Aorta (tissue), 5 donors: ENCODE results near the gene IARS2. TPM values are rescaled to one million over a fixed set of nuclear protein-coding genes. Genes with fewer than 3 reads are reported as not detected.
A peak's percentile ranks its signal among the peaks of the same experiment; 100 is the strongest.

Experiments used
- ATAC-seq: fragments of 200-7000 bp; cut with Tn5 transposase; one replicate; pipeline ENCODE4 v1.9.1; 2022; ENCODE audit warnings: moderate library complexity; ENCODE audit not compliant: low FRiP score
- DNase-seq, 2 donors: peaks; one replicate each; pipeline ENCODE4 v3.0.0-alpha.2; 2020
- H3K27ac ChIP-seq, 2 donors: one replicate each; pipeline ENCODE4 v1.5.1; 2013; ENCODE audit warnings: low read length in 2 of 2, mild to moderate bottlenecking in 2 of 2, moderate library complexity in 2 of 2, control low read depth in 1 of 2, inconsistent platforms in 1 of 2, low read depth in 1 of 2
- H3K27me3 ChIP-seq, 2 donors: one replicate each; pipeline ENCODE4 v1.6.1; 2013; ENCODE audit warnings: control low read depth in 1 of 2, low read length in 1 of 2, mild to moderate bottlenecking in 1 of 2, moderate library complexity in 1 of 2; ENCODE audit not compliant: insufficient read depth in 2 of 2, control insufficient read depth in 1 of 2
- H3K36me3 ChIP-seq, 2 donors: one replicate each; pipeline ENCODE4 v1.6.1; 2013; ENCODE audit warnings: control low read depth in 1 of 2, low read length in 1 of 2, mild to moderate bottlenecking in 1 of 2; ENCODE audit not compliant: insufficient read depth in 2 of 2, control insufficient read depth in 1 of 2
- H3K4me1 ChIP-seq, 2 donors: one replicate each; pipeline ENCODE4 v1.6.1; 2013; ENCODE audit warnings: low read length in 2 of 2, control low read depth in 1 of 2, mild to moderate bottlenecking in 1 of 2, moderate library complexity in 1 of 2; ENCODE audit not compliant: insufficient read depth in 2 of 2, control insufficient read depth in 1 of 2
- H3K4me3 ChIP-seq, 2 donors: one replicate each; pipeline ENCODE4 v1.5.1; 2013; ENCODE audit warnings: low read length in 2 of 2, control low read depth in 1 of 2, mild to moderate bottlenecking in 1 of 2
- H3K9me3 ChIP-seq: one replicate; pipeline ENCODE4 v1.6.1; 2013; ENCODE audit warnings: mild to moderate bottlenecking, low read length; ENCODE audit not compliant: control insufficient read depth
- WGBS, 2 donors: extraction: QIAGEN DNeasy Blood & Tissue Kit; methylation state at CpG; one replicate each; pipeline ENCODE4 v1.1.7; 2013; 5-methylcytosine and 5-hydroxymethylcytosine counted together
- intact Hi-C, 2 donors: fragments of 100-400 bp; cut with DNase I; formaldehyde crosslinking; loops; one replicate each; pipeline versions ENCODE4 v1.14.2 to v1.15.0; 2022
- polyA plus RNA-seq, 2 donors: library from polyadenylated mRNA; stranded (reverse); fragments of 200-250 nt; gene quantifications; one replicate each; pipeline ENCODE4 v1.2.3, GENCODE V29; 2013
- total RNA-seq, 2 donors: library from RNA; stranded (reverse); fragmentation: NEBNext Ultra II Directional; extraction: Animal tissue kit (Norgen Biotek cat#: 25700); gene quantifications; one replicate each; pipeline ENCODE4 v1.2.1, GENCODE V29; 2021
- donor health status: healthy with polysubstance abuse.
- donor health status: Bipolar disorder and iron deficiency.
- donor health status: DM: no; HTN: no; CAD: no.
- donor health status: DM: no; HTN: no; CAD: no.
- donor health status: DM: yes; HTN: yes; CAD: no.

Gene IARS2
- total and polyA plus RNA-seq, 4 donors, result 17.0 to 54.5 (median 41.1) TPM

DNA sequence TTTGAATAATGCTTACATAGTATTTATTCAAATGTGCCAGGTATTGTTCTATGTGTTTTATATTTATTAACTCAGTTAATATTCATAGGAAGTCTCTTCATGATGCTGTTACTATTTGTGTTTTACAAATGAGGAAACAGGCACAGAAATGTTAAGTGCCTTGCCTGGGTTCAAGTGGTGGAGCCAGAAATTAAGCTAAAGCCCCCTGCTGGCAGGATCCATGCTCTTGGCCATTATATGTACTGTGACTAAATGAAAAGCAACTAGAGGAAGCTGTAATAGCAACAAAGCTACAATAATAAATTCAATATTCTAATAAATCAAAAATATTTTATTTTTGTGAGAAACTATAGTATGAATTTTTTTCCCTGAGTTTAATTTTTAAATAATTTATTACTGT is 30.0 kb downstream of the IARS2 start:
- DNase-seq (no peak), ATAC-seq (no peak)
- Histone ChIP-seq H3K4me1 (no peaks in the 10 kb centered on the region), H3K4me3 (no peak overlapping the region), H3K27me3 (no peaks in the 10 kb centered on the region), H3K9me3 (no peaks in the 10 kb centered on the region), H3K27ac (no peak overlapping the region), H3K36me3 (peaks cover 2 to 3% of the 10 kb centered on the region in 2 donors)
- intact Hi-C loops, result no loop called here

DNA sequence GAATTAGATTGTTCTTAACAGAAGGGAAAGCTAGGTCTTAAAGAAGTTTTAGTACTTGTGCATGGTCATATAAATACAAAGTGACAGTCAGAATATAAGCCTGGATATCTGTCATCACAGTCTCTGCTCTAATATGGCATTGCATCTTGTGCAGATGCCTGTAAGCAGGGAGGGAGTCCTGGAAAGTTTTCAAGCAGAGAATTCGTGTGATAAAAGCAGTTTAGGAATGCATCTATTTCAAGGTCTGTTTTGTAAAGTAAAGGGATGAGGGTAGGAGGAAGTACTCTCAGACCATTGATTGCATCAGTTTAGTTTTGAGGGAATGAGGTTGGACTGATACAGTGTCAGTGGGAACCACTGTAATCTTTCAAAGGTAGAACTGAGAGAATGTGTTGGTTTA is 30.6 kb downstream of the IARS2 start:
- no peak for DNase-seq
- WGBS, 2 donors, result 3 to 4% methylated on average over 1 of the region's 1 CpG
- H3K9me3 ChIP-seq, result no peaks in the 10 kb centered on the region

DNA sequence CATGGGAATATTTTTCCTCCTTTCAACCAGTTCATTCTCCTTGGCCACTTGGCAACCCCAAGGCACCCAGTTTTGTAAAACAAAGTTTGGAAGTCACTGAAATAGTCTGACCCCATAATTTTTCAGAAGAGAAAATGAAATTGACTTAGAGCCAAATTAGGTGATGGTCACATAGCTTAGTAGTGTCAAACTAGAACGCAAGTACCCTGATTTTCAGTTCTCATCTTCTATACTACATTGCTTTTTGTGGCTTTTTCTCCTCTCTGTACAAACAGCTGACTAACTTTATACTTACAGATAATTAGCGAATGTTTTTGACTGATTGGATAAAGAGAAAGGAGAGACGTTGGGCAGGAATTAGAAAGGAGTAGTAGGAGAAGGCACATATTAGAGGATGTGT is 33.1 kb downstream of the IARS2 start:
- H3K27me3 ChIP-seq, result no peaks in the 10 kb centered on the region
- WGBS, 2 donors, result 85 to 88% methylated on average over 3 of the region's 3 CpGs
- H3K4me1 ChIP-seq, result no peaks in the 10 kb centered on the region
- H3K36me3 ChIP-seq, result peaks cover 2 to 3% of the 10 kb centered on the region in 2 donors
- no peak overlapping the region for H3K4me3 ChIP-seq
- no peaks in the 10 kb centered on the region for H3K9me3 ChIP-seq
- H3K27ac ChIP-seq, result no peak overlapping the region
- ATAC-seq (no peak), DNase-seq (no peak)
- intact Hi-C loops, result no loop called here

More for the DNA sequence above, 30.6 kb downstream of the IARS2 start:
- H3K27ac ChIP-seq, result no peak overlapping the region
- intact Hi-C loops, result no loop called here
- H3K4me1 ChIP-seq, result no peaks in the 10 kb centered on the region
- H3K27me3 ChIP-seq, result no peaks in the 10 kb centered on the region
- H3K36me3 ChIP-seq, result peaks cover 2 to 3% of the 10 kb centered on the region in 2 donors
- ATAC-seq, result no peak
- no peak overlapping the region for H3K4me3 ChIP-seq

DNA sequence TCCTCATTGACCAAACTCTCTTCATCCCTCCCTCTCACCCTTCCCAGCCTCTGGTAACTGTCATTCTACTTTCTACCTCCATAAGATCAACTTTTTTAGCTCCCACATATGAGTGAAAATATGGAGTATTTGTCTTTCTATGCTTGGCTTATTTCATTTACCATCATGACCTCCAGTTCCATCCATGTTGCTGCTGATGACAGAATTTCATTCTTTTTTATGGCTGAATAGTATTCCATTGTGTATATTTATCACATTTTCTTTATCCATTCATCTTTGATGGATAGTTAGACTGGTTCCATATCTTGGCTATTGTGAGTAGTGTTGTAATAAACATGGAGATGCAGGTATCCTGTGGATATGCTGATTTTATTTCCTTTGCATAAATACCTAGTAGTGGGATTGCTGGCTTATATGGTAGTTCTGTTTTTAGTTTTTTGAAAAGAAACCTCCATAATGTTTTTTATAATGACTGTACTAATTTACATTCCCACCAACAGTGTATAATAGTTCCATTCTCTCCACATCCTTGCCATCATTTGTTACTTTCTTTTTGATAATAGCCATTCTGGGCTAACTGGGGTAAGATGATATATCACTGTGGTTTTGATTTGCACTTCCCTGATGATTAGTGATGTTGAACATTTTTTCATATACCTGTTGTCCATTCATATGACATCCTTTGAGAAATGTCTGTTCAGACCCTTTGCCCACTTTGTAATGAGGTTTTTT is 35.7 kb downstream of the IARS2 start:
- Histone ChIP-seq H3K4me1 (no peaks in the 10 kb centered on the region), H3K27me3 (no peaks in the 10 kb centered on the region), H3K36me3 (peaks cover 2 to 3% of the 10 kb centered on the region in 2 donors), H3K27ac (no peak overlapping the region), H3K4me3 (no peak overlapping the region), H3K9me3 (no peaks in the 10 kb centered on the region)
- DNase-seq (no peak), ATAC-seq (no peak)
- intact Hi-C loops, result no loop called here

DNA sequence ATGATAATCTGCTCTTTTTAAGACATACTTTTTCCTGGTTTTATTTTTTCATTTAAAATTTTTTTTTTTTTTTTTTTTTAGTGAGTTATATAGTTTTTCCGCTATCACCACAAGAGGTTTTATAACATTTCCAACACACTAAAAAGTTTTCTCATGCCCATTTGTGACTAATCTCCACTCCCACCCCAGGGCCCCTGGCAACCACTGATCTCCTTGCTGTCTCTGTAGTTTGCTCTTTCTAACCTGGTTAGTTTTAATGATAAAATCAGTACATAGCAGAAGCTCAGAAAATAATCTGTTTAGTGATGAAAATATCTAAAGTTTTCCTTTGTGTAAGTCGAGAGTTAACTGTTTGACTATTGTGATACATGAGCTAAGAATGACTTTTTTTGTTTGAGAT is 41.8 kb downstream of the IARS2 start:
- Histone ChIP-seq H3K27ac (no peak overlapping the region), H3K4me1 (no peaks in the 10 kb centered on the region), H3K36me3 (no peaks in the 10 kb centered on the region), H3K4me3 (no peak overlapping the region), H3K9me3 (no peaks in the 10 kb centered on the region), H3K27me3 (no peaks in the 10 kb centered on the region)
- intact Hi-C loops, result no loop called here
- whole genome bisulfite sequencing, 2 donors, result 92 to 94% methylated on average over 2 of the region's 2 CpGs
- ATAC-seq (no peak), DNase-seq (no peak)

DNA sequence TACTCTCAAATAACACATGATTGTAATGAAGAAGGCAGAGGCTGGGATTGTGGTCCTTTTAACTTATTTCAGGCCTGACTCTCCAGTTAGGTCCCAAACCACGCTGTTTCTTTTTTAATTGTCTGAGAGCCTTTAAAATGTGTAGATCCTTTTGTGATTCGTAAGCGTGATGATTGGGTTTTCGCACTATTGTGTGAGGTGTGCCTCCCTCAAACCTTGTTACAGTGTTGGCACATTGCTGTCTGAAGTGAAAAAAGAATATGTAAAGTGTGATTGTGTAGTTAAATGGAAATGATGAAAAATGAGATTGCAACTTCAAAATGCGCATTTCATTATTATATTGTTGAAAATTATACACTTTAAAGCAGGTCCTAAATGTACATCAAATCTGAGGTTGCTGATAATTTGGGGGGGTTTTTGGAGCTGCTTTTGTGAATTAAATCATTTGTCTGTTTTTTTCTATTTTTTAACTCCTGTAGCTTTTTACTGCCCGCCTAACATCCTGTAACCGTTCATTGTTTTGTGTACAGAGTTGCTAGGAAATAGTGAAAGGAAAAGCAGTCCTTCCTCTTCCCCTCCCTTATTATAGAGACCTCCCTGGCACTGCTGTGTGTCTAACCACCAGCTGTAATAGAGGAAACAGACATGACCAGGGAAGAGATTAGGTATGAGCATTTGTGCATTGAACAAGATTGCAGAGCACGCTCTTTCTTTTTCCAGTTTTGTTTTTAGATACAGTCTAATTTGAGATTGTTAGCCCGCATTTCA is 43.3 kb downstream of the IARS2 start:
- intact Hi-C loops, result no loop called here
- Histone ChIP-seq H3K27me3 (no peaks in the 10 kb centered on the region), H3K4me1 (no peaks in the 10 kb centered on the region), H3K36me3 (no peaks in the 10 kb centered on the region), H3K9me3 (no peaks in the 10 kb centered on the region), H3K27ac (peak overlapping the region in 1 of 2 donors; percentile 43), H3K4me3 (no peak overlapping the region)
- peak; percentile 70 for ATAC-seq
- no peak for DNase-seq
- 63 to 71% methylated on average over 9 of the region's 9 CpGs for WGBS, 2 donors

DNA sequence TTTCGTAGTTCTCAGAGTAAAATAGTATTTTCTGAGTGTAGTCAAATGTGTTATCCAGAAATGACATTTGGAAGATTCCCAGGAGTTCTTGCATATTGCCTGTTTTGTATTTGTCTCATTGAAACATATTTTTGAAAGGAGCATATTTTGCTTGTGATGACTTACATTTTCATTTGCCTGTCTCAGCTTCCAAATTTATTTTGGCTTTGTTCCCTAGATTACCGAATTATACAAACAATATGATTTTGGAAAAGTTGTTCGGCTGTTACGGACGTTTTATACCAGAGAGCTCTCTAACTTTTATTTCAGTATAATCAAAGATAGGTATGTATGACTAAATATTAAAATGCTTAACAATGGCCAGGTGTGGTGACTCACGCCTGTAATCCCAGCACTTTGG is 46.0 kb downstream of the IARS2 start:
- no peak overlapping the region for H3K4me3 ChIP-seq
- H3K27me3 ChIP-seq, result no peaks in the 10 kb centered on the region
- no peaks in the 10 kb centered on the region for H3K36me3 ChIP-seq
- 0 to 7% methylated on average over 6 of the region's 6 CpGs for WGBS, 2 donors
- no peaks in the 10 kb centered on the region for H3K9me3 ChIP-seq
- H3K4me1 ChIP-seq, result no peaks in the 10 kb centered on the region
- intact Hi-C loops, result no loop called here
- peak overlapping the region in 1 of 2 donors; percentile 63 for H3K27ac ChIP-seq
- ATAC-seq (no peak), DNase-seq (no peak)

DNA sequence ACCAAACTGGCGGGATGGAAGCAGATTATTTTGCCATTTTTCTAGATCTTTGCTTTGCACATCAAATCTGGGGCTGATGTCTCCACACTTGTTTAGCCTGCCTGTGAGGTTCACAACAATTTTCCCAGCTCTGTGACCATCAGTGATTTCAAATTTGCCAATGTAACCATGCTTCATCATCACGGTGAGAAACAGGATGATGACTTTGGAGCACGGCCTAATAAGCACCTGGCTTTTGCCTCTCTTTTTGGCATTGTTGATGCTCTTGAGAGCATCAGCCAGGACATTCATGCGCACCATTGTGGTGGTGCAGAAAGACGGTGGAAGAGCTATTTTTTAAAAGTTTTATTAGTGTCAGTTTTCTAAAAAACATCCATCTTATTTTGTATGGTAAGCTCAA is 50.1 kb downstream of the IARS2 start:
- intact Hi-C loops, result no loop called here
- Histone ChIP-seq H3K4me3 (no peak overlapping the region), H3K9me3 (no peaks in the 10 kb centered on the region), H3K27me3 (no peaks in the 10 kb centered on the region), H3K27ac (no peak overlapping the region), H3K36me3 (peaks cover 0 to 2% of the 10 kb centered on the region in 2 donors), H3K4me1 (no peaks in the 10 kb centered on the region)
- no peak for DNase-seq
- WGBS, 2 donors, result 87 to 88% methylated on average over 5 of the region's 5 CpGs
- no peak for ATAC-seq

DNA sequence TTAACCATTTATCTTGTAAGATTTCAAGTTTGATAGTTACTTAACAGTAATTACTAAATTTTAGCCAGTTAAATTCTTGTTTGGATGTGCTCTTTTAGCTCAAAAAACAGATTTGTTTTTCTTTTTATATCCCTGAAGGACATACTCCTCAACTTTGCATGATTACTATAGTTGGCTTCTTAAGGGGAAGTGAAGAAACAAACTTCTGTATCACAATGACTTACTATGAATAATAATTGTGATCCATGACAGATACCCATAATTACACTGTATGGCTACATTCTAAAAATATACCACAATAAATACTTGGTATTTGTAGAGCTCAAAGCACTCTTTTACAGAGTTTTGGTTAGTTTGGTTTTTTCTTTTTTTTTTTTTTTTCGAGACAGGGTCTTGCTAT is 55.8 kb downstream of the IARS2 start:
- no peaks in the 10 kb centered on the region for H3K9me3 ChIP-seq
- WGBS, 2 donors, result 85 to 89% methylated on average over 1 of the region's 1 CpG
- intact Hi-C loops, result no loop called here
- no peak for ATAC-seq
- H3K4me3 ChIP-seq, result no peak overlapping the region
- H3K27ac ChIP-seq, result no peak overlapping the region
- H3K4me1 ChIP-seq, result no peaks in the 10 kb centered on the region
- peaks cover 0 to 8% of the 10 kb centered on the region in 2 donors for H3K36me3 ChIP-seq
- H3K27me3 ChIP-seq, result no peaks in the 10 kb centered on the region
- DNase-seq, result no peak
